Umbilical cord (tissue), 2 donors: ENCODE data around the gene AKAP6. TPM values are rescaled to one million over a fixed set of nuclear protein-coding genes. Genes with fewer than 3 reads are reported as not detected.

Experiments used
- DNase-seq: peaks from one replicate; pipeline ENCODE4 v3.0.0-alpha.2; 2015; ENCODE audit warnings: low spot score
- total RNA-seq: library from RNA; depleted of rRNA; stranded (reverse); fragments of >200 nt; gene quantifications from one replicate; pipeline ENCODE4 v1.2.3, GENCODE V29; 2014; ENCODE audit warnings: low replicate concordance; ENCODE audit not compliant: insufficient read depth

The AKAP6 gene
- total RNA-seq, 1 donor from 2014 or later, result 76.3 TPM

- no peak for DNase-seq
Observed at GRCh38 chr14:32667791-32668190, 338.7 kb downstream of the AKAP6 start.

GRCh38 chr14:32669391-32669790, 340.3 kb downstream of the AKAP6 start:
- no peak for DNase-seq

DNA sequence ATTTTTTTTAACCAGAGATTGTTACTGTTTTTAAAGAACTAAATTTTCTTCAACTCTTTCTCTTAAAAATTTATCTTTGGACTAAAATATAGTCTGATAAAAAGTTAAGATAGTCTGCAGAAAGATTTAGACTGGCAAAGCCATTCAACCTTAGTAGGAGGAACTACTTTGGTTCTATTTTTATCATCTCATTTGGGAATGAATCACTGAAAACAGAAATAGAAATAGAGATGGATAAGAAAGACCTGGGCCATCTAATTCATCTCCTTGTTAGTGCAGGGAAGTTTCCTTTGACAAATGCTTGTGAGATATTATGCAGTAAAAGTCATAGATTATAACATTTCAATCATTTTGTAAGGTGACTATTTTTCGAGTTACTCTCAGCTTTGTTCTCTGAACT, 346.3 kb downstream of the AKAP6 start:
- DNase-seq, result no peak

DNA sequence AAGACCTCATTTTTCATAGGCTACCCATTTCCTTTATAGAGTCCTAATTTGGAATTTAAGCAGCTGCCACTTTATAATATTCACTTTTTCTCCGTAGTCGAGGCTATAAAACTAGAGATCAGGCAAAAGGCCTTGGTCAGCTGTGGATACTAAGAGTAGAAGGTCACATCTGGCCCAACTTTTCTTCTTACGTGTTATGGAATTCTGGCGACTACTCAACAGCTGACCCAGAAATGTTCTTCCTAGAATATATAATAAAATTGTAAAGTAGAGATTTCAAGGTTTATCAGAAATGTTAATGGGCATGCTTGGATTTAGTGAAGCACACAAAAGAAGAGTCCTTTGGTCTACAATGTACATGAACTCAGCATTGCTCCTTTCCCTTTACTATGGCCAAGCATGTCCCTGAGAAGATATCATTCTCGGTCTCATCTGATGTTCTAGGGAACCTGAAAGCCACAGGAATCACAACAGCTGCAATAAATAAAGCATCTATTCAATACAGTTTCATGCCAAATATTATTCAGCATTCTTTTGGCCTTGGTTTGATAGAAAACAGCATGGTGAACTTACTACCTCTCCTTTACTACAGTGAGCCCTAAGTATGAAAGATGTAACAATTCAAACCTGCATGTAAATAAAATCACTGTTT, 348.2 kb downstream of the AKAP6 start:
- no peak for DNase-seq

GRCh38 chr14:32678088-32678487, 349.0 kb downstream of the AKAP6 start:
- no peak for DNase-seq

DNA sequence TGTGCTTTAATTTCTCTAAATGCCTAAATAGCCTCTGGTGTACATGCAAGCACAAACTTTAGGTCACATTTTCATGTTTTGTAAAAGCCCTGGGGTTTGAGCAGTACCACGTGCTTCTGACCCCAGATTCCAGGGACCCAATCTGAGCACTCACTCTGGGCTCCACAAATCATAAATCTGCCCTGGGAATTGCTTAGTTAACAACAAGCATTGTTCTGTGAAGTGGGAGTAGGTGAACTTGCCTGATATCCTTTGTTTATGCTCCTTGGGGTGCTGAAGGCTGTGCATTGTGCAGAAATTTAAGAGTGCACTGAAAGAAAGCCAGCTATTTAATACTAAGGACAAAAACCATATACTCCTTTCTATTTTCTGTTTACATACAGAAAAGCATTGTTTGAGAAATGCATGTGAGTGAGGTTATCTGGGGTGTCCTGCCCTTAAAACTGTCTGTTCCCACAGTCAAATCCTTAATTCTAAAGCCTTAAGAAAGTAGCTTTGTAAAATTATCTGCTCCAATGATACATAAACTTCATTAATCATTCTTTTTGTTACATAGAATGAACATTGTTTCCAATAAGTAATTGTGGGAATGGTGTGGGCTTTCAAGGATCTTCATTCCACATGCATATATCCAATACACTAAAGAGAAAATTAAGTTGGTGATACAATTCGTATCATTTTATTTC, 351.0 kb downstream of the AKAP6 start:
- DNase-seq, result no peak

GRCh38 chr14:32681598-32681997, 352.5 kb downstream of the AKAP6 start:
- no peak for DNase-seq

DNA sequence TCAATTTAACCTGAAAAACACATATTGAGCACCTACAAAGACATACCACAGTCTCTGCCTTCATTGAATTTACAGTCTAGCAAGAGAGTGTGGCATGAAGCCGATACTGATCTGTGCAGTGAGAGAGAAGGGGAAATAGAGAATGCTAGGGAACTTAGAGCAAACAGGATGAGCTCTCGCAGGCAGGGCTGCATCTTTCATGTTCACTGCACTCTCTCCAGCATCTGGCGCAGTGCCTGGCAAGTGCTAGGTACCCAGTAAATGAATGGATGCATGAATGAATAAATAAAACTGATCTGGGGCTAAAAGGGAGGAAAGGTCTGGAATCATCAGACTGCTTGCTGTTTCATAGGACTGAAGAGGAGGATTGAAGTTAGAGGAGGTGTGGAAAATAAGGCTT, 353.1 kb downstream of the AKAP6 start:
- no peak for DNase-seq

DNA sequence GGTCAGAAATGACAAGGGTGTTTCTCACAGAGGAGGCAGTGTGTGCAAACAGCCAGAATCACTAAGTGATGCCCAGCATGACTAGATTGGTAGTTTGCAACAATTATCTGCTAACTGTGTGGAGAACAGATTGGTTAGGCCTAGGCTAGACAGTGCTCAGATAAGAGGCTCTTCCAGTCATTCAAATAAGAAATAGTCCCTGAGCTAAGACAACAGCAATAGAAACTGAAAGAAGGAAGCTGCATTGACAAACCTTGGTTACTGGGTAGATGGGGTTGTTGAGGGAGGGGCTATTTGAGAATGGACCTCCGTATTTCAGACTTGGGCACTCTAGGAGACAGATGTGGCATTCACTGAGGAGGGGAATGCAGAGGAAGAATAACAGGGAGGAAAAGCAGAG, 354.6 kb downstream of the AKAP6 start:
- DNase-seq, result no peak

- no peak for DNase-seq
Observed at GRCh38 chr14:32688941-32689340, 359.8 kb downstream of the AKAP6 start.

GRCh38 chr14:32692441-32692840, 363.3 kb downstream of the AKAP6 start:
- no peak for DNase-seq

DNA sequence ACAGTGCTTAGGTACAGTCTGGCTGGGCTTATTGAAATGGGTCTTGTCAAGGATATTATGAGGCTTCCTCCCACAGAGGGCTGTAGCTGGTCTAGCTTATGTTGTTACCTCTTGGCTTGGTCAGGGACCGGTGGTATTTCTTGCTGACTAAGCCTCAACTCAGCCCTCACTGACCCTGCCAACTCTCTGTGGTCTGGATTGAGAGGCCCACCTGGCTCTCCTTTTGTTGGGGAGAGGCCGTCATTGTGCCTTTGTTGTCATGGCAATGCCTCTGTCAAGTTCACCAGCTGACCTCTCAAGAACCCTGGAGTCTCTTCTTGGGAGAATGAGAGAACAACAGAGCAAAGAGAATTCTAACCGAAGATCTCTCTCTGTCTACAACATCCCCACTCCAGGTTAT, 364.0 kb downstream of the AKAP6 start:
- DNase-seq, result no peak

GRCh38 chr14:32694795-32695449, 365.8 kb downstream of the AKAP6 start:
- DNase-seq, result no peak

- DNase-seq, result no peak
Observed at GRCh38 chr14:32696325-32697091, 367.4 kb downstream of the AKAP6 start.

DNA sequence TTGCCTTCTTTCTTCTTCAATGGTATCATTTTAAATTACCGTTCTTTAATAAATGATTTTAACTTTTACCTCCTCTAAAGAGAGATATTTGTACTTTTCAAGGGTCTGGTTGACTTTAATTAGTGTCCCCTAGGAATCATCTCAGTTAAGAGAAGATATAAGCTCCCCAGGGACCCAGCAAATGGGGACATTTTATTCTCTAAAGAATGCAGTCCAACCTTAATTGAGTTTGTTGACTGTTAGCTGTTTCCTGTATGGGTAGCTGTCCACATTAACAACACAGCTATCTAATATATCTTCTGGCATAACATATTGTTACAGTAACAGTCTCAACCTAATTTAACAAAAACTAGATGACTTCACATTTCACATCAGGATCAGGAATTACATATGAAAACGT, 368.0 kb downstream of the AKAP6 start:
- DNase-seq, result no peak

DNA sequence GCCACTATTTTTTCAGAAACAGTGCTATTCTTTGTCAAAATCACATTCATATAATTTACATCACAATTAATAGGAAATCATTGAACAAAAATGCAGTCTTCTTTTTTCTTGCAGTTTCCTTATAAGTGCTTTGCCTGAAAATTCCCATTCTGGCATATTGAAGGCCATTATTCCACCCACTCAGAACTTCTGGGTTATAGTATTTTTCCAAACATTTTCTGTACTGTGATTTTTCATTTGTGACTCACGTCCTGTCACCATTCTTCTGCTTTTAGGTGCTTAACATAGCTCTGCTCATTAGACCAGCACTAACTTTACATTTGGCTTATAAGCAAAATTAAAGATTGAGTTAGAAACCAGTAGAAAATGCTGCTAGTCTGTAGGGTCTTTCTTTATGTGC, 368.6 kb downstream of the AKAP6 start:
- no peak for DNase-seq

GRCh38 chr14:32698831-32699230, 369.7 kb downstream of the AKAP6 start:
- DNase-seq, result no peak

GRCh38 chr14:32701475-32701874, 372.4 kb downstream of the AKAP6 start:
- DNase-seq, result no peak

- no peak for DNase-seq
Observed at GRCh38 chr14:32702088-32702487, 373.0 kb downstream of the AKAP6 start.

DNA sequence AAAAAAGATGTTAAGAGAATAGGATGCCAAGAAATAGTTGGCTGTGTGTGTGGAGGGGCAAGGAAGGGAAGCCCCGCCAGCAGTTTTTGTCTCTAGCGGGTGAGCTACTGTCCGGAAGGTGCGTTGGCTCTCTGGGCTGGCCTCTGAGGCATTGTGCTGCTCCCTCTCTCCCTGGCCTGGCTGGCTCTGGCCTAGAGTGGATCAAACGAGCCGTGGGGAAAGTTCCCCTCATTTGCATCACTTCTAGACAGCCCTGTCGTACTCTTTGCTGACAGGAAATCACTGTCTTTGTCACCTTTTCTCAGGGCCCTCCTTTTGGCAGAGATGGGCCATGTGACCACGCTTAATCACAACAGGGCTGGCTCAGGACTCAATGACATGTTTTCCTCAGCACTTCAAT, 373.5 kb downstream of the AKAP6 start:
- no peak for DNase-seq

- DNase-seq, result peak; percentile 66
Observed at GRCh38 chr14:32703183-32703621, 374.1 kb downstream of the AKAP6 start.
